Measurements from ENCODE around the gene LAMC3. TPM values are rescaled to one million over a fixed set of nuclear protein-coding genes. Genes with fewer than 3 reads are reported as not detected.

LAMC3 gene
- total RNA-seq, 2 donors from 2014 or later: 16.7 to 41.2 TPM

GRCh38 chr9:131042666-131043065, 33.7 kb downstream of the LAMC3 start:
- Histone ChIP-seq H3K9me3 (ENCODE audit: control insufficient read depth, low read length) (no peaks in the 10 kb centered on the region), H3K4me1 (ENCODE audit: control insufficient read depth, insufficient read depth, low read length) (no peaks in the 10 kb centered on the region), H3K36me3 (ENCODE audit: control insufficient read depth, insufficient read depth, low read length) (no peaks in the 10 kb centered on the region), H3K27me3 (ENCODE audit: control insufficient read depth, insufficient read depth, low read length, poor library complexity, severe bottlenecking) (no peaks in the 10 kb centered on the region), H3K27ac (ENCODE audit: low read depth, low read length) (no peak overlapping the region), H3K4me3 (ENCODE audit: low read length) (no peak overlapping the region), H3K9ac (ENCODE audit: extremely low read depth, low read length, poor library complexity, severe bottlenecking) (no peak overlapping the region)
- H3K36me3 Mint-ChIP-seq (ENCODE audit: low read depth): peaks cover 21% of the 10 kb centered on the region
- TF ChIP-seq CTCF (conservative IDR thresholded peaks at IDR 0.05): no peak
- no peak overlapping the region for H3K4me3 Mint-ChIP-seq
- no peaks in the 10 kb centered on the region for H3K4me1 Mint-ChIP-seq
- no peak for DNase-seq
- H3K27ac Mint-ChIP-seq: no peak overlapping the region
- H3K9me3 Mint-ChIP-seq: no peaks in the 10 kb centered on the region
- H3K27me3 Mint-ChIP-seq (ENCODE audit: insufficient read depth): no peaks in the 10 kb centered on the region

- no peaks in the 10 kb centered on the region for H3K36me3 ChIP-seq (ENCODE audit: control insufficient read depth, insufficient read depth, low read length)
- TF ChIP-seq CTCF (conservative IDR thresholded peaks at IDR 0.05): no peak
- no peak for DNase-seq
- H3K27me3 ChIP-seq (ENCODE audit: control insufficient read depth, insufficient read depth, low read length, poor library complexity, severe bottlenecking): no peaks in the 10 kb centered on the region
- no peak overlapping the region for H3K4me3 Mint-ChIP-seq
- no peaks in the 10 kb centered on the region for H3K4me1 Mint-ChIP-seq
- H3K27me3 Mint-ChIP-seq (ENCODE audit: insufficient read depth): no peaks in the 10 kb centered on the region
- no peak overlapping the region for H3K4me3 ChIP-seq (ENCODE audit: low read length)
- peaks cover 18% of the 10 kb centered on the region for H3K36me3 Mint-ChIP-seq (ENCODE audit: low read depth)
- no peak overlapping the region for H3K27ac Mint-ChIP-seq
- H3K9ac ChIP-seq (ENCODE audit: extremely low read depth, low read length, poor library complexity, severe bottlenecking): no peak overlapping the region
- no peaks in the 10 kb centered on the region for H3K9me3 ChIP-seq (ENCODE audit: control insufficient read depth, low read length)
- no peaks in the 10 kb centered on the region for H3K4me1 ChIP-seq (ENCODE audit: control insufficient read depth, insufficient read depth, low read length)
- H3K27ac ChIP-seq (ENCODE audit: low read depth, low read length): no peak overlapping the region
- 83 to 87% methylated on average over 2 of the region's 2 CpGs for WGBS, 2 experiments (ENCODE audit: insufficient coverage in 1 of 2, insufficient read length in 1 of 2)
- H3K9me3 Mint-ChIP-seq: no peaks in the 10 kb centered on the region
Observed at GRCh38 chr9:131043087-131043486, 34.1 kb downstream of the LAMC3 start.

GRCh38 chr9:131043646-131044045, 34.7 kb downstream of the LAMC3 start:
- H3K4me3 ChIP-seq (ENCODE audit: low read length): no peak overlapping the region
- H3K27ac ChIP-seq (ENCODE audit: low read depth, low read length): no peak overlapping the region
- no peak for DNase-seq
- Mint-ChIP-seq H3K27me3 (ENCODE audit: insufficient read depth) (no peaks in the 10 kb centered on the region), H3K27ac (no peak overlapping the region), H3K4me1 (no peaks in the 10 kb centered on the region), H3K9me3 (no peaks in the 10 kb centered on the region), H3K36me3 (ENCODE audit: low read depth) (peaks cover 21% of the 10 kb centered on the region), H3K4me3 (no peak overlapping the region)
- TF ChIP-seq CTCF (conservative IDR thresholded peaks at IDR 0.05): no peak
- H3K27me3 ChIP-seq (ENCODE audit: control insufficient read depth, insufficient read depth, low read length, poor library complexity, severe bottlenecking): no peaks in the 10 kb centered on the region
- no peaks in the 10 kb centered on the region for H3K36me3 ChIP-seq (ENCODE audit: control insufficient read depth, insufficient read depth, low read length)
- 73 to 82% methylated on average over 3 to 5 of the region's 6 CpGs for WGBS, 2 experiments (ENCODE audit: insufficient coverage in 1 of 2, insufficient read length in 1 of 2)
- H3K9me3 ChIP-seq (ENCODE audit: control insufficient read depth, low read length): no peaks in the 10 kb centered on the region
- H3K9ac ChIP-seq (ENCODE audit: extremely low read depth, low read length, poor library complexity, severe bottlenecking): no peak overlapping the region
- no peaks in the 10 kb centered on the region for H3K4me1 ChIP-seq (ENCODE audit: control insufficient read depth, insufficient read depth, low read length)

All from endodermal cell (in vitro differentiated cells).